OCI-LY3 (cell line): Measurements from ENCODE around the gene KLHL29.

Source experiments
- H2AFZ ChIP-seq: fragments of 200-600, 300-600 bp; shearing (Covaris generic); 2 replicates; pipeline ENCODE4 v1.6.0; 2014; ENCODE audit warnings: antibody characterized with exemption, low read depth, low read length
- H3K27ac ChIP-seq: fragments of 200-600, 300-600 bp; sonication (generic); 2 replicates; pipeline ENCODE4 v1.5.1; 2014; ENCODE audit warnings: mild to moderate bottlenecking, low read length, moderate library complexity, mixed read lengths
- H3K27me3 ChIP-seq: fragments of 200-600, 300-600 bp; sonication (generic); 2 replicates; pipeline ENCODE4 v1.6.1; 2014; ENCODE audit warnings: low read depth, low read length, mixed read lengths
- H3K36me3 ChIP-seq: fragments of 200-600, 300-600 bp; sonication (generic); replicated peaks from 2 replicates; pipeline ENCODE3; 2014; ENCODE audit warnings: low read depth, low read length, mixed read lengths
- H3K4me1 ChIP-seq: fragments of 300-600, 200-600 bp; sonication (generic); 2 replicates; pipeline ENCODE4 v1.6.1; 2014; ENCODE audit warnings: low read length, mixed read lengths
- H3K4me2 ChIP-seq: fragments of 200-600, 300-600 bp; sonication (generic); 2 replicates; pipeline ENCODE4 v1.6.1; 2014; ENCODE audit warnings: low read length, mixed read lengths
- H3K4me3 ChIP-seq: fragments of 300-600, 200-600 bp; sonication (generic); 2 replicates; pipeline ENCODE4 v1.5.1; 2014; ENCODE audit warnings: antibody characterized with exemption, mild to moderate bottlenecking, low read length, moderate library complexity
- H3K79me2 ChIP-seq: fragments of 300-600, 200-600 bp; shearing (Covaris generic); 2 replicates; pipeline ENCODE4 v1.6.1; 2014; ENCODE audit warnings: mild to moderate bottlenecking, low read length, mixed read lengths
- H3K9ac ChIP-seq: fragments of 300-600, 200-600 bp; shearing (Covaris generic); 2 replicates; pipeline ENCODE4 v1.6.0; 2014; ENCODE audit warnings: mild to moderate bottlenecking, low read length, moderate library complexity
- H3K9me3 ChIP-seq: fragments of 200-600, 300-600 bp; shearing (Covaris generic); 2 replicates; pipeline ENCODE4 v1.6.1; 2014; ENCODE audit warnings: low read length, mixed read lengths; ENCODE audit not compliant: insufficient read depth
- H4K20me1 ChIP-seq: fragments of 200-600, 300-600 bp; sonication (generic); 2 replicates; pipeline ENCODE4 v1.6.1; 2016; ENCODE audit warnings: low read length, mixed read lengths; ENCODE audit not compliant: insufficient read depth
- EZH2phosphoT487 ChIP-seq: fragments of 200-600 bp; shearing (Covaris generic); IDR thresholded peaks from 2 replicates; pipeline ENCODE4 v1.6.1; 2018; ENCODE audit warnings: antibody characterized with exemption, mixed run types, low read depth
- TF ChIP-seq, protein P1 (sequence below): fragments of 200-600, 300-600 bp; sonication (generic); IDR thresholded peaks from 2 replicates; pipeline ENCODE4 v1.5.1; 2014; ENCODE audit warnings: antibody characterized with exemption, low read length, low read depth

Gene KLHL29

DNA sequence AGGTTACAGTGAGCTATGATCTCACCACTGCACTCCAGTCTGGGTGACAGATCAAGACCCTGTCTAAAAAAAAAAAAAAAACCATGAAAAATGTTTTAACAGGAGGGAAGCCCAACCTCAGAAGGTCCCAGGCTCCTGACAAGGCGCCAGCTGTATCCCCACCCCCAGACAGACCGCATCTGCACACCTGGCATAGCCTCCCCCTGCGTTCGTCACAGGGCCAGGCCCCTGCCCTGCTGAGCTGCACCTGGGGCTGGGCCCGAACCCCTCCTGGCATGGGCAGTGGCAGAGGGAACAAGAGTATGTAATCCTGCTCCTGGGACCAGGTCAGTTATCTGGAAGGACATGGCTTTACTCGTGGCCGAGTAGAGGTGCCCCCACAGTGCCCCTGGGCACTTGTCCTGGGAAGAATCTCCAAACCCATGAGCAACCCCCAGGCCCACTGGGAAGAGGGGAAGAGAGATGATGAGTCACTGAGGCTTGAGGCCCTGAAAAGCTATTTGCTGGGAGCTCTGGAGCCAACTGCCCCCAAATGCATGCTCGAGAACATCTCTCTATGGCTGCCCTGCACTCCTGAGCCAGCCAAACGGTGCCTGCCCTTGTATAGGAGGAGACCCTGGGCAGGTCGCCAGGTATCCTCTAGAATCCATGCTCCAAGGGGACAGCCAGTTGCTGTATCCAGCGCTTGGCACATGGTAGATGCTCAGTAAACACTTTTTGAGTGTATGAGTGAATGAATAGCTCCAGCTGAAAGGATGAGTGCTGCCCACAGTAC, 276.5 kb downstream of the KLHL29 start:
- H3K79me2 ChIP-seq, result no peaks in the 10 kb centered on the region
- H3K9me3 ChIP-seq, result no peaks in the 10 kb centered on the region
- H4K20me1 ChIP-seq, result no peaks in the 10 kb centered on the region
- H3K27me3 ChIP-seq, result no peaks in the 10 kb centered on the region
- no peaks in the 10 kb centered on the region for H3K36me3 ChIP-seq
- no peak overlapping the region for H2AFZ ChIP-seq
- H3K27ac ChIP-seq, result no peak overlapping the region
- no peak overlapping the region for H3K4me3 ChIP-seq
- no peak overlapping the region for H3K9ac ChIP-seq
- TF ChIP-seq, protein P1, sequence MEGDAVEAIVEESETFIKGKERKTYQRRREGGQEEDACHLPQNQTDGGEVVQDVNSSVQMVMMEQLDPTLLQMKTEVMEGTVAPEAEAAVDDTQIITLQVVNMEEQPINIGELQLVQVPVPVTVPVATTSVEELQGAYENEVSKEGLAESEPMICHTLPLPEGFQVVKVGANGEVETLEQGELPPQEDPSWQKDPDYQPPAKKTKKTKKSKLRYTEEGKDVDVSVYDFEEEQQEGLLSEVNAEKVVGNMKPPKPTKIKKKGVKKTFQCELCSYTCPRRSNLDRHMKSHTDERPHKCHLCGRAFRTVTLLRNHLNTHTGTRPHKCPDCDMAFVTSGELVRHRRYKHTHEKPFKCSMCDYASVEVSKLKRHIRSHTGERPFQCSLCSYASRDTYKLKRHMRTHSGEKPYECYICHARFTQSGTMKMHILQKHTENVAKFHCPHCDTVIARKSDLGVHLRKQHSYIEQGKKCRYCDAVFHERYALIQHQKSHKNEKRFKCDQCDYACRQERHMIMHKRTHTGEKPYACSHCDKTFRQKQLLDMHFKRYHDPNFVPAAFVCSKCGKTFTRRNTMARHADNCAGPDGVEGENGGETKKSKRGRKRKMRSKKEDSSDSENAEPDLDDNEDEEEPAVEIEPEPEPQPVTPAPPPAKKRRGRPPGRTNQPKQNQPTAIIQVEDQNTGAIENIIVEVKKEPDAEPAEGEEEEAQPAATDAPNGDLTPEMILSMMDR, result no peak
- TF ChIP-seq EZH2phosphoT487, result no peak
- H3K4me1 ChIP-seq, result no peaks in the 10 kb centered on the region
- H3K4me2 ChIP-seq, result no peak overlapping the region

DNA sequence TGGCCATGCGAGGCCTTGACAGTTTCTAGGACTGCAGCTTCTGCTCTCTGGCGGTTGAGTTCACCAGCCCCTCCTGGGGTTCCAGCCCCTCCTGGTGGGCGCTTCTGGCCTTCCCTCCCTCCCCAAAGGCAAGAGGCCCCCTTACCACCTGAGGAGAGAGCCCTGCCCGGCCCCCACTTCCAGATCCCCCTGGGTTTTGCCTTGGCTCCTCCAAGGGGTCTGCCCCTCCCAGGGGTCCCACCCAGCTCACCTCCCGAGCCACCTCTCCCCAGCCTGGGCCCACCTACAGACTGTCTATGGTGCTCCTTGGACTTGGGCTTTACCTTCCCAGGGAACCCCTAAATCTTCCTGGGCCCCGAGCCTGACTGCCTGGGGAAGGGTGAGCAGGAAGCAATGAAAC, 277.5 kb downstream of the KLHL29 start:
- H3K36me3 ChIP-seq, result no peaks in the 10 kb centered on the region
- H3K27ac ChIP-seq, result no peak overlapping the region
- no peaks in the 10 kb centered on the region for H3K4me1 ChIP-seq
- H3K79me2 ChIP-seq, result no peaks in the 10 kb centered on the region
- no peaks in the 10 kb centered on the region for H3K27me3 ChIP-seq
- no peak for TF ChIP-seq EZH2phosphoT487
- TF ChIP-seq, protein P1, result no peak
- H3K9ac ChIP-seq, result no peak overlapping the region
- no peak overlapping the region for H2AFZ ChIP-seq
- H3K4me3 ChIP-seq, result no peak overlapping the region
- no peaks in the 10 kb centered on the region for H4K20me1 ChIP-seq
- no peak overlapping the region for H3K4me2 ChIP-seq
- H3K9me3 ChIP-seq, result no peaks in the 10 kb centered on the region

DNA sequence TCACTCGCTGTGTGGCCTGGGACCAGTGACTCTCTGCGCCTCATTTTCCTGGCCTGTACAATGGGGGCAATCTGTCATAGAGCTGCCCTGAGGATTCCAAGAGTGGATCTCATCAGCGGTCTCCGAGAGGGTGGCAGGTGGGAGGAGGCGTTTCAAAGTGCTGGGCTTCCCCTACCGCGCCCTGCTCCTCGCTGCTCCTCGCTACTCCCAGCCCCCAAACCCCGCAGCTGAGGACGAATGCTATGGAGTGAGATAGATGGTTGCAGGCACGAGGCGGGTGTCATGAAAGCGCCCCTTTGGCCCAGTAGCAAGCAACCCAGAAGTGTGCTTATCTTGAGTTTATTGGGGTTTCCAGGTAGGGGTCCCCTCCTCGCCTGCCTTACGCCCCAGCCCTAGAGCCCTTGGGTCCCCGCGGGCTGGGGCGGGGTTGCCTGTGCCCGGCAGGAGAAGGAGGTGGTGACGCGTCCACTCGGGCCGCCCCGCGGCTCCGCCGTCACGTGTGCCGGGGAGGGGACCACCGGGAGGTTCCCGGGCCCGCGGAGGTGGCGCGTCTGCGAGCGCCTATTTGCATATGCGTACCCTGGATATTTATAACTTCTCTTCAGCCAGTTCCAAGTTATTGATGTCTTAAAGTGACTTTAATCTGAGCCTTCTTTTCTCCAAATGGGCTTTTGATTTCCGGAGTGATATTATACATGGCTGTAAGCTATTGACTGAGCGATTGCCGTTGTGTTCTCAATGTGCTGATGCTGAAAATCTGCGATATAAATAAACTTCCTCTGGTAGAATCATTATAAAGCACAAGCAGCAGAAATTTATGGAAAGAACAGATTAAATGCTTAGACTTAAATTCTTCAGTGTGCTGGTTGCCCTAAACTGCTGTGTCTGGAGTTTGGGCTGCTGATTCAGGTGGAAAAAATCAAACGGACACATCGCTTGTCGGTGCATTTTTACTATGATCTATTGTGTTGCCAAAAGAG, 278.3 kb downstream of the KLHL29 start:
- Histone ChIP-seq H3K27ac (no peak overlapping the region), H3K9ac (no peak overlapping the region), H3K4me2 (no peak overlapping the region), H3K9me3 (no peaks in the 10 kb centered on the region), H3K4me1 (no peaks in the 10 kb centered on the region), H3K36me3 (no peaks in the 10 kb centered on the region), H3K79me2 (no peaks in the 10 kb centered on the region), H4K20me1 (no peaks in the 10 kb centered on the region), H3K27me3 (no peaks in the 10 kb centered on the region), H2AFZ (no peak overlapping the region), H3K4me3 (no peak overlapping the region)
- TF ChIP-seq, protein P1, result no peak
- no peak for TF ChIP-seq EZH2phosphoT487

DNA sequence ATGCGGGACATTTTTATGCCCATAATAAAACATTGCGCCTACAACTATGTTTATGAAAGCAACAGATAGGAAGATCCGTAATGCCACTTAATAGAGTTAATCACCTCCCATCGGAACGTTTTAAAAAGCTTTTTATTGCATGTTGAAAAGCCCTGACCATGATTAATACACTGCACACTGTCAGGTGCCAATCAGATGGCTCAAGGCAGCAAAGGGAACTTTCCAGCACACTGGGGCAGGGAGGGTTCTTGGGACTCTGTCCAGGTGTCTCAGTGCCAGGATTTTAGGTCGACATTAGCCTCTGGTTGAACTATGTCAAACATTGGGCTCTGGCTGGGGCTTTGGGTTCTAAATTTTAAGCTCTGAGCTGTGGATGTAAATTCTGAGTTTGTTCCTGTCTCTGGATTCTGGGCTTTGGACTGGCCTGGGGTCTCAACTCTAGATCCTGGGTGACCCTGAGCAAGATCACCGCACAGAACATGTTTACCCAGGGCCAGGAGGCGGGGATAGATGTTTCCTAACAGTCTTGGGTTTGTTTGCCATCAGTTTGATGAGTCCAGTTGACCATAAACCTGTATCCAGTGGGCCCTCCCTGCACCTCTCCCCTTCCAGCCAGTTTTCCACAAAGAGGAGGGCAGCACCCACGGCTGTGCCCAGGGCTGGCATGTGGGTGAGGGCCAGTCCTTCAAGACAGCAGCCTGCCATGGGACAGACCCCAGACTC, 279.2 kb downstream of the KLHL29 start:
- Histone ChIP-seq H4K20me1 (no peaks in the 10 kb centered on the region), H3K36me3 (no peaks in the 10 kb centered on the region), H2AFZ (no peak overlapping the region), H3K27me3 (no peaks in the 10 kb centered on the region), H3K4me2 (no peak overlapping the region), H3K27ac (no peak overlapping the region), H3K9me3 (no peaks in the 10 kb centered on the region), H3K4me1 (no peaks in the 10 kb centered on the region), H3K9ac (no peak overlapping the region), H3K79me2 (no peaks in the 10 kb centered on the region), H3K4me3 (no peak overlapping the region)
- no peak for TF ChIP-seq EZH2phosphoT487
- TF ChIP-seq, protein P1, result no peak
